Pancreas (tissue), 10 donors: Measurements from ENCODE around the gene LOXL1. TPM values are rescaled to one million over a fixed set of nuclear protein-coding genes. Genes with fewer than 3 reads are reported as not detected.

ENCODE experiments used
- ATAC-seq, 4 donors: fragments of 200-7000 bp; cut with Tn5 transposase; one replicate each; pipeline versions ENCODE4 v1.8.0 to v1.9.1; 2020; ENCODE audit warnings: mild to moderate bottlenecking in 4 of 4, moderate library complexity in 4 of 4
- DNase-seq, 6 donors: peaks; one replicate each; pipeline ENCODE4 v3.0.0-alpha.2; 2020
- FAIRE-seq: peaks from 2 replicates; lab custom pipeline; 2012; peaks lifted over from hg19 to GRCh38; lab: Jason Lieb, UNC
- H3K27ac ChIP-seq, 4 donors: fragments of 200-600 bp; sonication (generic); 1 replicate in 3 of 4; 2 replicates in 1 of 4; pipeline versions ENCODE4 v1.5.0 to v1.8.0; 2020
- H3K27me3 ChIP-seq, 4 donors: fragments of 200-600 bp; one replicate each; pipeline ENCODE4 v1.8.0; 2021
- H3K36me3 ChIP-seq, 3 donors: fragments of 200-600 bp; sonication (generic) in 1 of 3; one replicate each; pipeline versions ENCODE4 v1.5.0 to v1.8.0; 2020 to 2021
- H3K4me1 ChIP-seq, 3 donors: fragments of 200-600 bp; one replicate each; pipeline ENCODE4 v1.8.0; 2021
- H3K4me3 ChIP-seq, 4 donors: fragments of 200-600 bp; sonication (generic) in 2 of 4; one replicate each; pipeline versions ENCODE4 v1.5.0 to v1.8.0; 2020 to 2021
- H3K9me3 ChIP-seq, 4 donors: fragments of 200-600 bp; one replicate each; pipeline ENCODE4 v1.8.0; 2021
- CTCF ChIP-seq, 4 donors: fragments of 200-600 bp; sonication (generic) in 3 of 4; IDR thresholded peaks; one replicate each; pipeline versions ENCODE4 v1.5.0 to v1.8.0; 2021; ENCODE audit warnings: antibody characterized with exemption in 4 of 4
- WGBS, 2 donors: extraction: QIAGEN DNeasy Blood & Tissue Kit; methylation state at CpG; one replicate each; pipeline ENCODE4 v1.1.7; 2013; 5-methylcytosine and 5-hydroxymethylcytosine counted together
- intact Hi-C, 3 donors: fragments of 100-400 bp; cut with DNase I; formaldehyde crosslinking; loops; one replicate each; pipeline versions ENCODE4 v1.11.1 to v1.14.2; 2022
- polyA plus RNA-seq, 2 donors: library from polyadenylated mRNA; stranded (reverse); fragments of 200-250 nt; gene quantifications; one replicate each; pipeline ENCODE4 v1.2.3, GENCODE V29; 2013
- total RNA-seq, 6 donors: library from RNA; stranded (reverse); fragmentation: NEBNext Ultra II Directional in 4 of 6; extraction: Animal tissue kit (Norgen Biotek cat#: 25700) in 4 of 6; gene quantifications; one replicate each; pipeline versions ENCODE4 v1.2.1 to v1.2.4, GENCODE V29; 2021 to 2023
- donor health status: healthy with polysubstance abuse.
- donor health status: DM: no; HTN: no; CAD: no; lungs with moderate emphysema.
- donor health status: DM: no; HTN: no; CAD: no.
- donor health status: control.
- donor health status: control.
- donor health status: Bipolar disorder and iron deficiency.
- donor health status: DM: yes; HTN: yes; CAD: no.
- donor health status: DM: no; HTN: no; CAD: no.
- donor health status: DM: no; HTN: no; CAD: no.
- donor health status: DM: yes; HTN: yes; CAD: no.

The LOXL1 gene
- total and polyA plus RNA-seq, 8 donors: 2.2 to 14.9 (median 5.5) TPM

- DNase-seq (no peak), FAIRE-seq (no peak)
Observed at GRCh38 chr15:73884159-73884558, 42.1 kb upstream of the LOXL1 start.

GRCh38 chr15:73885954-73886700, 40.1 kb upstream of the LOXL1 start:
- 71 to 76% methylated on average over 9 of the region's 9 CpGs for WGBS, 2 donors

More at GRCh38 chr15:73884159-73884558, 42.1 kb upstream of the LOXL1 start:
- Histone ChIP-seq H3K27me3 (no peaks in the 10 kb centered on the region), H3K4me3 (no peak overlapping the region), H3K4me1 (no peaks in the 10 kb centered on the region), H3K9me3 (no peaks in the 10 kb centered on the region), H3K27ac (no peak overlapping the region), H3K36me3 (no peaks in the 10 kb centered on the region)
- intact Hi-C loops: no loop called here
- no peak for ATAC-seq
- WGBS, 2 donors: 62 to 70% methylated on average over 3 of the region's 3 CpGs
- TF ChIP-seq CTCF (IDR thresholded peaks at IDR 0.05): no peak

GRCh38 chr15:73886717-73887345, 39.4 kb upstream of the LOXL1 start:
- intact Hi-C loops: no loop called here
- Histone ChIP-seq H3K36me3 (no peaks in the 10 kb centered on the region), H3K9me3 (no peaks in the 10 kb centered on the region), H3K4me3 (no peak overlapping the region), H3K27me3 (no peaks in the 10 kb centered on the region), H3K27ac (no peak overlapping the region), H3K4me1 (no peaks in the 10 kb centered on the region)
- 73 to 82% methylated on average over 5 of the region's 5 CpGs for WGBS, 2 donors
- DNase-seq (no peak), FAIRE-seq (no peak), ATAC-seq (no peak)
- TF ChIP-seq CTCF (IDR thresholded peaks at IDR 0.05): no peak

More at GRCh38 chr15:73885954-73886700, 40.1 kb upstream of the LOXL1 start:
- no peak for TF ChIP-seq CTCF (IDR thresholded peaks at IDR 0.05)
- no peaks in the 10 kb centered on the region for H3K4me1 ChIP-seq
- H3K36me3 ChIP-seq: no peaks in the 10 kb centered on the region
- H3K4me3 ChIP-seq: no peak overlapping the region
- FAIRE-seq: no peak
- intact Hi-C loops: no loop called here
- no peak overlapping the region for H3K27ac ChIP-seq
- no peak for DNase-seq
- ATAC-seq: no peak
- no peaks in the 10 kb centered on the region for H3K27me3 ChIP-seq
- H3K9me3 ChIP-seq: no peaks in the 10 kb centered on the region

- Histone ChIP-seq H3K4me1 (no peaks in the 10 kb centered on the region), H3K4me3 (no peak overlapping the region)
Observed at GRCh38 chr15:73887481-73887880, 38.8 kb upstream of the LOXL1 start.

More at GRCh38 chr15:73887481-73887880, 38.8 kb upstream of the LOXL1 start:
- WGBS, 2 donors: 70 to 71% methylated on average over 5 to 7 of the region's 7 CpGs
- H3K27ac ChIP-seq: no peak overlapping the region
- DNase-seq (no peak), ATAC-seq (no peak), FAIRE-seq (no peak)
- intact Hi-C loops: no loop called here
- H3K9me3 ChIP-seq: no peaks in the 10 kb centered on the region
- H3K36me3 ChIP-seq: no peaks in the 10 kb centered on the region
- H3K27me3 ChIP-seq: no peaks in the 10 kb centered on the region
- no peak for TF ChIP-seq CTCF (IDR thresholded peaks at IDR 0.05)
